ENCODE measurements around the gene LKAAEAR1.

GRCh38 chr20:64083804-64084684, at the start of gene LKAAEAR1:
- TF ChIP-seq CTCF (conservative IDR thresholded peaks at IDR 0.05; ENCODE audit: low read depth in 2 of 2) (no peak; a peak in 1 of 4 replicates), EZH2 (IDR thresholded peaks at IDR 0.05; ENCODE audit: low read depth, unreplicated experiment) (peak; percentile 59), EZH2phosphoT487 (IDR thresholded peaks at IDR 0.05; ENCODE audit: unreplicated experiment) (no peak), POLR2AphosphoS5 (IDR thresholded peaks at IDR 0.05; ENCODE audit: low read depth) (peak; percentile 56; the same call in 1 of the 2 replicates), JUNB (IDR thresholded peaks at IDR 0.05; ENCODE audit: unreplicated experiment) (no peak), STAT1 (IDR thresholded peaks at IDR 0.05; ENCODE audit: unreplicated experiment) (no peak), REST (IDR thresholded peaks at IDR 0.05; ENCODE audit: unreplicated experiment) (no peak), ZNF331 (CRISPR knock-in tag; IDR thresholded peaks at IDR 0.05; ENCODE audit: low read depth) (no peak)
